ENCODE data around the gene PAPSS1.

PAPSS1 gene

GRCh38 chr4:107619731-107620130, 100.3 kb downstream of the PAPSS1 start:
- no peak for DNase-seq

- no peak for DNase-seq
Observed at GRCh38 chr4:107619066-107619465, 101.0 kb downstream of the PAPSS1 start.

DNA sequence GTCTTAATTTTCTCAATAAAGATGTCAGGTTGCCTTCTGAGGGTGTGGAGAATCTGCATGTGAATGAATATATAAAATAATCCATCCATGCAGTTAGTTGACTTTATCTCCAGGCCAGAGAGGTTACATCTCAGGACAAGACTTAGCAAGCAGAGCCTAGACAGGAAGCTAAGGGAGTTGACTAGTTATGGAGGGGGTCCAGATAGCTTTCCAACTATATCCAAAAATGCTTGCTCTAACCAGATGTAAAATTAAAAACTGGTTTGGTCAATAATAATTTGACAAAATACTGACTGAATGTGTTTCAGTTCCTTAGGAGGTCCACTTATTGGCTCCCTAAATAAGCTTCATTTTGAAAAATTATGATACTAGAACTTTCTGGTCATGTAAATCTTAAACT, 101.4 kb downstream of the PAPSS1 start:
- DNase-seq: no peak

DNA sequence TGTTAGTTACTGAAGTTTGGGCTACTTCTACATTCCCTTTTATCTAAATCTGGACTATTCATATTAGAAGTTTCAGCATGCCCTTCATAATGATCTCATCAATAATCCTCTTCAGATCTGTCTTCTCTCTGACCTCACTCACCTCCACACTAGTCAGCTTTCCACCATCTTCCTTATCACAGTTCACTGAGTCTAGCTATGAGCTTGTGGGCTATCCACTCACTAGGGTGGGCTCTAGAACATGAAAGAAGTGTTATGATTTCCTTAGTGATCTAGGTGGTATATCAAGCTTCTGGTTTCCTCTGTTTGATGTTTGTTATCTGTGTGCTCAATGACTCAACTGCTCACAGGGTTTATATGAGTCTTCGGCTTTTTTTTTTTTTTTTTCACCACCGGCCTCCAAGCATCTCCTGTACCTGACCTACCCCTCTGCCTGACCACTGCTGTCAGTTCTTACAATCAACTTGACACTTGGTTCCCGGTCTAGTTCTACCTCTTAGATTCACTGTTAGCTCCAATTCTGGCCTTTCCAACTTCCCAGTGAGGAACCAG, 103.1 kb downstream of the PAPSS1 start:
- DNase-seq: no peak

DNA sequence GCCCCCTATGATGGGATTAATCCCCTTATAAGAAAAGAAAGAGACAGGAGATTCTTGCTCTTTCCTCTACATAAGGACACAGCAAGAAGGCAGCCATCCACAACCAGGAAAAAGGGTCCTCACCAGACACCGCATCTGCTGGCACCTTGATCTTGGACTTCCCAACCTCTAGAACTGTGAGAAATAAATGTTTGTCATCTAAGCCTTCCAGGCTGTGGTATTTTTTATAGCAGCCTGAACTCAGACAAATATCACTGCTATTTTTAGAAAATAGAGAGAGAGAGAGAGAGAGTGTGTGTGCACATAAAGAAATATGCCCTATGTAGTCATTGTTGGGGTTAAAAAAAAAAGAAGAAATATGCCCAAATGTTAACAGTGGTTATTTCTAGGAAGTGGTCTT, 104.2 kb downstream of the PAPSS1 start:
- no peak for DNase-seq

- DNase-seq: no peak
Observed at GRCh38 chr4:107603430-107603829, 116.6 kb downstream of the PAPSS1 start.

- no peak for DNase-seq
Observed at GRCh38 chr4:107600983-107601382, 119.1 kb downstream of the PAPSS1 start.

DNA sequence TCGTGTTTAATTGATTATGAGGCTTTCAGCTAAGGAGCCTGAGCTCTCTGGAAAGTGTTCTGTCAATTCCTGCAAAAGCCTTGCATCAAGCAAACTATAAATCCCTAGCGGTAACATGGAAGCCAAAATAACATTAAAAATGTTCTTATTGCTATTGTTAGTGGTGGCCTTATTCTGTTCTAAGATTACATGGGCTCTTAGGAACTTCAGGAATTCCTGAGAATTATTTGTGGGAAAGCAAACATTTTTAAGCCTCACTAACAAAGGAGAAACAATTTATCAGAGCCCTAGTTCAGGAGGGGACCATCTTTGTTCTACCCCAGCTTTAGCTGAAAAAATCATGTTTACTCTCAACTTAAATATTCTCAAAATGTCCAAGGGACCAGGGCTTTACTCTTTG, 119.6 kb downstream of the PAPSS1 start:
- no peak for DNase-seq

DNA sequence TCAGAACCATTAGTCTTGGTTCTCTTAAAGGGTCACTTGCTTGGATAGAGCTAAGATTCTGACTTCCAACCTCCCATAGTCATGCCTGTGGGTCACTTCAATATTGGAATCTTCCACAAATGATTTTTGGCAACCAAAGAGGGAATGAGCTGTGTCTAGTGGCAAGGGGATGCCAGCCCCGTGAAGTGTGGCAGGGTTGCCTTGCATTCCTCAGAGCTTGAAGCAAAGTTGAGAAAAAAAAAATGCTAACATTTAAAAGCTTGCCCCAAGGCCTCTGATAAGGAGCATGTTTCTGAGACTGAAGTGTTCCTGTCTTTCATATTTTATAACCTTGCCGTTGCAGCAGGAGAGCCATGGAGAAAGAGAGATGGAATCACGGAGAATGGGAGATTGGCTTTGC, 120.2 kb downstream of the PAPSS1 start:
- no peak for DNase-seq

DNA sequence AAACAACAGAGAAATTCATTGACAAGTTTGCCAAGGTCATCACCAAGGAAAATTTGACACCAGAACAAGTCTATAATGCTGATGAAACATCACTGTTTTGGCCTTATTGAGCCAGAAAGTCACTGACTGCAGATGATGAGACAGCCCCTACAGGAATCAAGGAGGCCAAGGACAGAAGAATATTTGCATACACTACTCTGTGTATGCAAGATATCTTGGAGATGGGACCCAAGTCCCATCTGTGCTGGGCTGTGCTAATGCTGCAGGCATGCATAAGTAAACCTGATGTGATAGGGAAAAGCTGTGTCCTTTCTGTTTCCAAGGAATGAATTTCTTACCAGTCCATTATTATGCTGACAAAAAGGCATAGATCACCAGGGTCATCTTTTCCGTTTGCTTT, 126.8 kb downstream of the PAPSS1 start:
- no peak for DNase-seq

GRCh38 chr4:107592519-107592918, 127.5 kb downstream of the PAPSS1 start:
- DNase-seq: no peak

DNA sequence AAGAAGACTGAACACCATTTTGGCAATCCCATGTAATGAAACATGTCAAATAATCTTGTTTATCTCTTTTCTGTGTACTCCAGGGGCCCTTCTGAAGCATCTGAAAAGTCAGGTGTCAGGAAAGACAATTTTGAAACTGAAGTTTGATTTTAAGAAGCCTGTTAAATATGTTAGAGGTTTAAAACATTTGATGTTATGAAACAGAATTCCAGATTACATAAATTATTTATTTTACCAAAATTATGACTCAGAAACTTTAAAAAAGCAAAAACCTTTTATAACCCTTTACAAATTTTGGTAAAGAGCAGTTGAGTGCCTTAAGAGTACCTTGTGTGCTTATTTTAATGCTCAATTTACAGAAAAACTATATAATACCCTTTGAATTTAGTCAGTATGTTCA, 130.8 kb downstream of the PAPSS1 start:
- DNase-seq: no peak

- no peak for DNase-seq
Observed at GRCh38 chr4:107586371-107586770, 133.7 kb downstream of the PAPSS1 start.

DNA sequence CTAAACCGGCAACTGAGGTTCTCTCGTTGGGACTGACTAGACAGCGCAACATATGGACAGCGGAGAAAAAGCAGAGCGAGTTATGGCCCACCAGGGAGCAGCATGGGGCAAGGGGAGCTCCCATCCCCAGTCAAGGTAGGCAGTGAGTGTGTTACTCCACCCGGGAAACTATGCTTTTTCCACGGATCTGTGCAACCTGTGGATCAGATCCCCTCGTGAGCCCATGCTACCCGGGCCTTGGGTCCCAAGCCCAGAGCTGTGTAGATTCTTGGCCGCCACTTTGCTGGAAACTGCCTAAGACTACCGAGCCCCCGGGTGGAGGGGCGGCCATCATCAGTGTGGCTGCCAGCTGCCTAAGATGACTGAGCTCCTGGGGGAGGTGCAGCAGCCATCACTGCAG, 140.9 kb downstream of the PAPSS1 start:
- no peak for DNase-seq

- DNase-seq: no peak
Observed at GRCh38 chr4:107578321-107578720, 141.7 kb downstream of the PAPSS1 start.

- DNase-seq: no peak
Observed at GRCh38 chr4:107577743-107578142, 142.3 kb downstream of the PAPSS1 start.

DNA sequence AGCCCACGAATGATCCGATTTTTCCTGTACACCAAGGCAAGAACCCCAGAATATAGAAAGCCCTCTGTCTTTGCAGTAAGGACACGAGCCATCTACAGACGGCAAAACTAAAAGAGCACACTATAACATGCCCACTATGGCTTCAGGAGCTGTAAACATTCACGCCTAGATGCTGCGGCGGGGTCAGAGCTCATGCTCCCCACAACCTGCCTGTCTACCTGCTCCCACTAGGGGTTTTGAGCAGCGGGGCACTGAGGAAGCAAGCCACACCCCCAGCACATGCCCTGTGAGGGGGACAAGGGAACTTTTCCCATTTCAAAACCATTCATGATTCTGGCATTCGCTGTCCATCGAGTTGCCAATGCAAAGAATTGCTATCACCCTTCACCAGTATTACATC, 144.8 kb downstream of the PAPSS1 start:
- DNase-seq: no peak

- no peak for DNase-seq
Observed at GRCh38 chr4:107572281-107572680, 147.8 kb downstream of the PAPSS1 start.

DNA sequence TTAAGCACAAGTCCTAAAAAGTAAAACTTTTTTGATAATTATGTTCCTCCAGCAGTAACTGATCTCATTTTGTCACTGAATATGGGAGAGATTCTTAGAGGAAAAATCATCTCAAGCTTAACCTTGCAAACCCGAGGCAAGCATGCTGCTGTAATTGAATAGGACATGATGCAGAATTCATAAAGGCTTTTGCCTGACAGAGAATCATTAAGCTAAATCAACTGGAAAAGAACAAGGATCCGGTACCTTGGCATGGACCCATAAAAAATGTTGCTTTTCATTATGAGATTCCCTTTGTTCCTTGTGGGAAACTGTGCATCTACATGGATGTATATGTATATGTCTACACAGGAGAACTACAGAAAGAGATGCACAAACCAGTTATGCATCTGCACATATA, 149.1 kb downstream of the PAPSS1 start:
- no peak for DNase-seq

GRCh38 chr4:107564326-107564725, 155.7 kb downstream of the PAPSS1 start:
- DNase-seq: no peak

Data from activated naive CD4-positive, alpha-beta T cell treated with Interleukin-2 at 50 U/mL for 16 hours (primary cell).